RPMI8226 (cell line): ENCODE data around the gene NAV2.
"Not testable (repeated sequence)": the region's sequence is repeated elsewhere in the genome, so short reads cannot be mapped to it uniquely, and the experiment has no call there.

Experiments used
- DNase-seq: peaks from one replicate; pipeline ENCODE4 v3.0.0-alpha.2; 2015

Gene NAV2

DNA sequence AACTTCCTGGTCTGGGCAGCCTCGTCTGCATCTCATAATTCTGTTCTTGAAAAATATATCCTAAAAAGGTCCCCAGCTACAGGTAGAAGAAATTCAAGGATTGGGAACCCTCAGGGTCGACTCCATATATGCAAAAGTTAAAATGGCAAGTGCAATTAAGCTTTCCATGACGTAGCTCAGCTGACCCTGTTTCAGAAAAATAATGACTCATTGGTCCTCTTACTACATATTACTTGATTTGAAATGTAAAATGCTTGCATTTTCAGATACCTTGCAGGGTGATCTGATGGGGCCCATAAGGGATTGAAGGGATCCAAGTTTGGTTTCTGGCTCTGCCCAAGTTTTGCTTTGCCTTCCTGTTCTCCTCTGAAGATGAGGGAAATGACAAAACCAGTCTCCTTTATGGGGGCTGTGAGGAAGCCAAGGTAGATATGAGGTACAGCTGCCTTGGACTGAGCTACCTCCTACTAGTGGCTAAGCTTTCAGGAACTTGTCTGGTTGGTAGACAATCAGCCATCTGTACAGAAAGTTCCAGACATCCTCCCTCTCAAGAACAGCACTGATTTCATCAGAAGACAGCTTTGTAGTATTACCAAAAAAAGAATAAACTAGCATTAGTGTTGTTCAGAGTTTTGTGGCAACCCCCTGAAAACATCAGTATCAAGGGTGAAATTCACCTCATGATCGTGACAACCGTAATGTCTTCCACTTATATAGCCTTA, 270.3 kb downstream of the NAV2 start:
- DNase-seq, result no peak

DNA sequence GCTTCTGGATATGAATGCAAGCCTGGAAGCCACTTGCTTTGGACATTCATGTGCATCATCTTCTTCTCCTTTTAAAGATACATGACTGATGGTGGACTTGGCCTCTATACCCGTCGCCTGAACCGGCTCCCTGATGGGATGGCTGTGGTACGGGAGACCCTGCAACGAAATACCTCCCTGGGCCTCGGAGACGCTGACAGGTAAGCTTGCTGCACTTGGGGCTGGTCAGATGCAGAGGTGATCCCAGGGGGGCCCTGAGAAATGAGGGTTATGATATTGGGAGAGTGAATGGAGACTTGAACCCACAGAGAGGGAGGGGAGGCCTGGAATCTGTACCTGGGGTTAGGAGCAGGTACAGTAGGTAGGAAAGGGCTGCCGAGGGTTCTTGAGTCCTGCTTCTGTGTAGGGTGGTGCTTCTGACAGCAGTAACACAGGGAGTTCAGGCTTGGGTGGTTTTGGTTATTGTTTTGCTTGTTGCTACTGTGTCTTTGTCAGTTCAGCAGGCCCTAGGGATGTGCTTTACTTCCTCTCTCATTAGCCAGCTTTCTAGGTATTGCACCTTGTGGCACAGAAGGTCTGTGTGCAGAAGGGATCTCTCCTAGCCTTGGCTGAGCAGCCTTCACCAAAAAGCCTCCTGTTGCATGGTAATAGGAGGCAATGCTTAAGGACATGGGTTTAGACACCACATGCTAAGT, 271.6 kb downstream of the NAV2 start:
- DNase-seq, result no peak

DNA sequence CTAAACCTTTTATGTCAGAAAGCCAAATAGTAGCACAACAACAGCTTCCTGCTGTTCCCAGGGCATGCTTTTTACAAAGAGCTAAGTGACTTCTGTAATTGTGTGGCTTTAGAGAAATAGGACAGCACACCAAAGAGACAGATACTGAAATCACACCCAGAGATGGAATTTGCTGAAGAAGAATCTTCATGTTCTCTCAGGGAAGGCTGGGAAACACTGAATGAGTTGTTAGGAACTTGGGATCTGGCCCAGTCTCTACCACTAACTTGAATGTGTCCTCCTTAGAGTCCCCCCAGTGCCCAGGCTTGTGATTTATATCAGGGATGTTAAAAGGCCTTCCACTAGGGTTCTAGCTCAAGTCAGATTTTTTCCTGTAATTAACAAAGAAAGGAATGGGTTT, 272.5 kb downstream of the NAV2 start:
- no peak for DNase-seq

DNA sequence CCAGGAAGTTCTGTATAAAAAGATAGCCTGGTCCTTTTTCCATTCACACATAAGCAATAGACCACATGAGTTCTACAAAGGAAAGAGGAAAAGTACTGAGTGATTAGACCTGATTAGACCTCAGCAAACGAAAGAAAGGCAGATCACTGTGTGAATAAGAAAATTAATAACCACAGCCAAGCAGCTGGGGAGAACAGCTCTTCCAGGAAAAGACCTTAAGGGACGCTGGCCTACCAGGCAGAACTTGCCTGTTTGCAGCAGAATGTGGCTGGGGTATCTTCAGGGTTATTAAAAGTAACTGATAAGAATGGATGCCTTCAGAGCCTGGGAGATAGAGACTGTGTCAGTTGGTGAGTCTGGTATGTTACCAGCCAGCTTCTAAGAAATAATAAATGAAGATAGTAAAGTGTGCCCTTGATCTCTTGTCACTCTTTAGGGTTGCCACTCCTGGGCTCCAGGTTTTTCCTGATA, 274.7 kb downstream of the NAV2 start:
- DNase-seq, result no peak

DNA sequence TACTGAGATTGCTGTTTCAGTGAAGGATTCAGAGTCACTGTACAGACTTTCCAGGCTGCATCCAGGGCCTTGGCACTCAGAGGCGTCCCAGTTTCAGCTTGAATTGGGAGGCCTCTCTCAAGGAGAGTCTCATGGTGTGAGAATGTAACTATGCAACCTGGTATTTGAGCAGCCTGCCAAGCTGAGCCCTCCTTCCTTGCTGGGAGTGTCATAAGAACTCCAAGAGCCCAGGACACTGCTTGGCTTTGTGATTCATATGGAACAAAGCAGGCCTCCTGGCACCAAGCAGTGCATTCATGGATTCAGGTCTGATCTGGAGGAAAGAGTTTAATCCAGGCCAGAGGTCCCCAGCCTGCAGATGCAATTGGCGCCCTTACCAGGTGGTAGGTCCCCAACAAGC, 276.0 kb downstream of the NAV2 start:
- no peak for DNase-seq

DNA sequence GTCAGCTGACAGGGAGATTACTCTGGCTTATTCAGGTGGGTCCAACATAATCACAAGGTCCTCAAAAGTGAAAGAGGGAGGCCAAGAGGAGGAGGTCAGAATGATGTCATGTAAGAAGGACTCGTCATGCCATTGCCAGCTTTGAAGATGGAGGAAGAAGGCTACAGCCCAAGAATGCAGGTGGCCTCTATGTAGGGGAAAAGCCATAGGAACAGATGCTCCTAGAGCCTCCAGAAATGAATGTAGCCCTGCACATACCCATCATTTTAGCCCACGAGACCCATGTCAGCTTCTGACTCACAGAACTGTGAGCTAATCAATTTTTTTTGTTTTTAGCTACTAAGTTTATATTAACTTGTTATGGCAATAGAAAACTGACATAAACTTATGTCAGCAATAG, 276.6 kb downstream of the NAV2 start:
- no peak for DNase-seq

DNA sequence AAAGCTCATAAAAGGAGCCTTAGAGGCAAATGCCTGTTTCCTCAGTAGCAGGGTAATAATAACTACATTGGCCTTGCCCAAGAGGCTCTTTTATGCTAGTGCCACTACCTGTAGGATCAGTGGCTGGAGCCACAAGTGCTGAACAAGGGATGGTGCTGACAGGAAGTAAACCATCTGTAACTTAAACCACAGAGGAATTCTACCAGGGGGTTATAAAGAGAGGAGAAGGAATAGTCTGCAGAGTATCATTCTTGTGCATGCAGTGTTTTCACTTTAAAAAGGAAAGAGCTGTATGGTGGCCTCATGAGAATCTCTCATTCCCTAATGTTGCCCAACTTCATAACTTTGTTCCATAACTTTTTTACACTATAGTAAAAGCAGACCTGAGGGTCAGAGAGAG, 279.5 kb downstream of the NAV2 start:
- no peak for DNase-seq

DNA sequence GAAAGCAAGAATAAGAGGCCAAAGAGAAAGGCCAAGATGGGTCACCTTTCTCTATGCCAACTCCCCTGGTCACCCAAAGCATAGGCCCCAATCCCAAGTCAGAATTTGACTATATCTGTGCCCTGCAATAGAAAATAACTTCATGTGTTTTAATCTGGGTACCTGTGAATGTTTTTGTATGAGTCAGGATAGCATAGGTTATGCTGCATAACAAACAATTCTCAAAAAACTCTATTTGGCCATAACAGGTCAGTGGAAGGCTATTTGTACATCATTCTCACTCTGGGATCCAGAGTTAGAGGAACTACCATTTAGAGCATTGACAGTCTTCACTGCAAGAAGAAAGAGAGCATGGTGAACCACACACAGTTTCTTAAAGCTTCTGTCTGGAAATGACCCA, 280.4 kb downstream of the NAV2 start:
- DNase-seq, result no peak

DNA sequence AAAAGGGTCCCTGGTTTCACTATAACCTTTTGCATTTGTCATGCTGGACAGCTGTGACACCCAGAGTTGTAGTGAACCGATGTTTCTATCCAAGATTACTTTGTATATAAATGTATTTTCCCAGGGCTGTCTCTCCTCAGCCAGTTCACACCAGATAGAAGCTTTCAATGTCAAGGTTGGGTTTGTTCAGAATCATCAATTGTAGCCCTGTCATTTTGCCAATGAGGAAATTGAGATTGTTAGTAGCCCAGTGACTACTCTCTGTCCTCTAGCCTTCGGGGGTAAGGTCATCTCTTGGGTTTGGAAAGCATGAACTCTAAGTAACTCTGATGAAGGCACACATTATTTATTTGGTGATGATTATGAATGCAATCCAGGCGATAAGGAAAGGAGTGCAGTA, 282.0 kb downstream of the NAV2 start:
- DNase-seq, result no peak

DNA sequence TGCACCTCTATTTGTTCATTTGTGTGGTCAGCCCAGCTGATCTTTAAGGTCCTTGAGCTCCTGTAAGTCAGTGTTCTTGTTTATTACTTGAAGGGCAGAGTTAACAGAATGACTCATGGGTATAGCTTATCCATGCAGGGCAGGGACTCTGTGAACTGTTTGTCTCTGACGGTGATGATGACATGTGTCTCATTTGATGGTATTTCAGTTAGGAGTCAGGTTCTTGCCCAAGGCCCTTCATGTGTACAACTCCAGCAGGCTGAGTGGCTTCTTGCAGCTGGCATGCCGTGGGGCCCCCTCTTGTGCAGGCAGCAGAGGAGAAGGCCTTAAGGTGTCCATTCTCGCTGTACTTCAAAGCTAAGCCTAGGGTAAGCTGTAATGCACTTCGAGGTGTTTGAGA, 282.5 kb downstream of the NAV2 start:
- no peak for DNase-seq

DNA sequence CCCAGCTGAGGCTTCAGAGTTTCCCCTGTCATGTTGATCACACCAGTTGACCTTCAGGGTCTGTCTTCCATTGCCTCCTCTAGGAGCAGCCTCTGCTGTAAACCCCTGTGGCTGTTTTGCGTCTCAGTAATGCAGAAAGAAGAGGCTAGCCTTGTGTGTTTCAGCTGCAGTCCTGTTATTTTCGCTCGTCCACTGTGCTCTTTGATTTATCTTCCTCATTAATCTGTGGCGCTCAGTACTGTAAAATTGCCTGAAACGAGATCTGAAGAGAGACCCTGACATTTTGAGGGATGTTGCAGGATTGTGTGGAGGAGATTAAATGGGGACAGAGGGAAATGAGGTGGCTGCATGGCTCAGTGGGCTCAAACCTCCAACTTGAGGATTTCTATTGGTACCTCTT, 283.9 kb downstream of the NAV2 start:
- no peak for DNase-seq

DNA sequence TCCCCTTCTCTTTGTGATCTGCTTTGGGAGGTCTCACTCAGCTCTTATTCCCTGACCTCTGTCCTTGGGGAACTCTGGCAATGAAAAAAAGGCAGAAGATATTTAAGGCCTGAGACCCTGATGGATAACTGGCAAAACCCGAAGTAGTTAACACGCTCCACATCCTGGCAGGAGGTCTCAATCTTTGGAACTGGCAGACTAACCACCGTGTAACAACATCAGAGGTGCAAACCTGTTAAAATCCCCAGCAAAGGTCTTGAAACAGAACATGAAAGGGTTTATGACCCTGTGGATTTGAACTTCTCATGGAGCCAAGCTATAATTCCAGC, 287.3 kb downstream of the NAV2 start:
- DNase-seq, result no peak

DNA sequence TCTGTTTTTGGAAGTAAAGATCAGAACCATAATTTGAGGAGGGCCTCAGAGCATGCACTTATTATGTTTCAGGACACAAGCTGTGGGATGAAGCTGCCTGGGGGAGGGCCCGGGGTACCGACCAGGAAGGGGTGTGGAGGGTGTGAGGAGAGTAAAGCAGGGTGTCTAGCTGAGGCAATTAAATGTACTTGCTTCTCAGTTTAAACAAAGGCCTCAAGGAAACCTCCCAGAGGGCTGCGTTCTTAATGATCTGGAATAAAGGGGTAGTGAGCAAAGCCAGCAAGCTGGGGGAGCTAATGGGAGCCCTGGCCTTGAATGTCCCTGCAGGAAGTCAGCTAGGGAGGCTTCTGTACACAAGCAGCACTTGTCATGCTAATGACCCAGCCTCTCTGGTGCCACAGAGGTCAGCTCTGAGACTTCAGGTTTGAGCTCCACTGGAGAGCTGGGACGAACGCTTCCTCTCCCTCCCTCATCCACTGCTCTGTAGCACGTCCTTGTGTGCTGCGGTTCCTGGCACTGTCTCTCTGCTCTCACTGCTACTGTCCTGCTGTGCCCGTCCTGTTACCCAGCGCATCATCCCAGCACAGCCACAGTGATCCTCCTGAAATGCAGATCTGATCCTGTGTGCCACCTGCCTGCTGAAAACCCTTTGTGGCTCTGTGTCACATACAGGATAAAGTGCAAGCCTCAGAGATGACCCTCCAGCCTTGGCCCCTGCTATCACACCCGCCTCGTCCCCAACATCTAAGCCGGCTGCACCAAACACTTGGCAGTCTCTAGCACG, 287.9 kb downstream of the NAV2 start:
- no peak for DNase-seq

DNA sequence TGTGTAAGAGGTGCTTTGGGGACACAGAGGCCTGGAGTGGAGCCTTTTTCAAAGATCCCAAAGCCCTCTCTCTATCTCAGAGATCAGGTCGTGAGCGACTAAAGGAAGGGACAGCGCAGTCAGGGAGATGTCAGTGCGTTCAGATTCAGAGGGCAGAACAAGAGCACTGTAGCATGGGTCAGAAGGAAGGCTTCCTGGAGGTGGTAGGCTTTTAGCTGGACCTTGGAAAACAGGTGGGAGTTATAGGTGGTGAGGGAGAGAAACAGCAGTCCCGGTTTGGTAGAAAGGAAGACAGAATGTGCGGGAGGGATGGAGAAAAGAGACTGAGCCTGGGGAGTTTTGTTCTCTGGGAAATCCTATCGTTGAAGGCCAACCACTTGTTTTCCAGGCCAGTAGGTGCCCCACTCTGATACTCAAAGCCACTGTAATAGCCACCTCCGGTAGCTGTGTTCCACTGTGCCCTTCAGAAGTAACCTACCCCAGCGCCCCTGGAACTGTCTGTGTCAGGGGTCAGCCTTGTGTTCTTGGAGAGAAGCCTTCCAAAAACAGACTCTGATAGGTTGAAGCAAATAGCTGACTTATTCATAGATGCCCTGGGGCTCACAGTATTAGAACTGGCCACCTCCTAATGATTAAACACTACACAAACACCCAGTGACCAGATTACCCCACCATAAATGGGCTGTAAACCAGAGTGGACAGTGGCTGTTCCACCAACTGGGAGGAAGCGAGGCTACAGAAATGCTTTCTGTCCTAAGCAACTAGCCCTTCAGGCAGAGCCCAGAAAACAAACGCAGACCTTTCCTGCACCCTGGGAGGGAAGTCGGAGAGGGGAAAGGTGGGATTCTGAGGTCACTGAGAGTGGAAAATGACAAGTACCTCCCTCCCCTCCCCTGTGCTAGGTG, 289.9 kb downstream of the NAV2 start:
- DNase-seq, result no peak

DNA sequence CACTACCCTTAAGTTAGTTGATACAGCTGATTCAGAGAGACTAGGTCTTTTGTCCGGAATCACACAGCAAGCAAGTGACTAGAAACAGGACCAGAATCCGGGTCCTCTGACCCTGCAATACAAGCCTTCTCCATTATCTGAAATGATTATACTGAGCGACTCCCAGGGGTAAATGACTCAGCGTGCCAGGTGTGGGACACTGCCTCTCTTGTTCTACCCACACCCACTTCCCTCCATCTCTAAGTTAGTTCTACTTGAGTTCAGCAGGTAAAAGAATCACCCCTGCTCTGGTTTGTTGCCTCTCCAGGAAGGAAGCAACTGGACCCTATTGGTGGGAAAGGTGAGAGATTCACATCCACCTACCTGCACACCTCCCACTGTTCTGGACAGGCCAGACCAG, 290.7 kb downstream of the NAV2 start:
- DNase-seq, result no peak

DNA sequence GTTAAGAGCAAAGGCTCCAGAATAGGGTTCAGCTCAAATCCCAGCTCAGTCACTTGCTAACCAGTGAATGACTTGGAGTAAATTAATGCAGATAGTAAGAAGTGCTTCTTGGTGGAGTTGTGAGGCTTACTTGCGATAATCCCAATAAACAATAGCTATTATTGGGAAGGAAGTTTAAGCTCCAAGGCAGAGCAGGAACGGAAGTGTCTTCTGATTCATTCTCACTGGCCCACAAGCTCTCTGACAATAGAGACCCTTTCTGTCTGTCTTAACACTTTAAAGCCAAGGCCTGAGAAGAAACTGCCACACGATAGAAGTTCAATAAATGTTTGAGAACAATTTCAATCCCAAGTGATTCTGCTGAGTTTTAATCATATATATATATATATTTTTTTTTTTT, 292.2 kb downstream of the NAV2 start:
- no peak for DNase-seq

DNA sequence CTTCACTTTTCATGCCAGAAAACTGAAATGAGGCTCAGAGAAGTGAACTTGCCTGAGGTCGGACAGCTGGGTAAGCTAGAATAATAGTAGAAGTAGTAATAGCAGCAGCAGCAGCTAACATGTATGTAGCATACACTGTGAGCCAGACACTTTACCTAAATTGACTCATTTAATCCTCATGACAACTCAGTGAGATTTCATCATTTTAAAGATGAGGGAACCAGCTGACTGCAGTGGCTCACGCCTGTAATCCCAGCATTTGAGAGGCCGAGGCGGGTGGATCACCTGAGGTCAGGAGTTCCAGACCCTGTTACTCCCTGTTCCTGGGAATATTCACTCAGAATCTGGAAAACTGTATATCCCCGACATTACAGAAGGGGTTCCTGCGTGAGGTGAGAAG, 293.1 kb downstream of the NAV2 start:
- DNase-seq, result no peak

DNA sequence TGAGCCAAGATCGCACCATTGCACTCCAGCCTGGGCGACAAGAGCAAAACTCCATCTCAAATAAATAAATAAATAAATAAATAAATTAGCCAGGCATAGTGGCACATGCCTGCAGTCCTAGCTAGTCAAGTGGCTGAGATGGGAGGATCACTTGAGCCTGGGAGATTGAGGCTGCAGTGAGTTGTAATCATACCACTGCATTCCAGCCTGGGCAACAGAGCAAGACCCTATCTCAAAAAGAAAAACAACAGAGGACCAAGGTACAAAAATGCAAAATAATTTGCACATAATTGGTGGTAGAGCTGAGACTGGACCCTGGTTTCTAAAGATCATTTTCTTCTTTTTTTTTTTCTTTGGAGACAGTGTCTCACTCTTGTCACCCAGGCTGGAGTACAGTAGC, 294.0 kb downstream of the NAV2 start:
- DNase-seq, result not testable (repeated sequence)

DNA sequence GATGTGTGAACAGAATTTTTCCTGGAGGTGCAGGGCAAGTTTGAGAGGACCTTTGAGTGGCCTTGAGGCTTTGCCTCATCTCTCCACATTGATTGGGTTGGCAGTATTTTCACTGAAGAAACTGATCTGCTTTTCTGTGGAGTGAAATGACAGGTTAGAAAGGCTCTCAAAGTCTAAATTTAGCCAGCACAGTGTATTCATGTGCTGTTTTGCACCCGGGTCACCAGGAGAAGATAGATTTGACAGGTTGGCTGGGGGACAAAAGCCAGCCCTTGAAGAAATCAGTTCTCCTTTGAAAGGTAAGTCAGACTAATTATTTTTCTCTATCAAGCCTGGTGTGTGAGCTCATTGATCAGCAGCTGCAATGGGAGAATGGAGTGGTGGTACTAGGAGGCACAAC, 294.7 kb downstream of the NAV2 start:
- DNase-seq, result no peak

DNA sequence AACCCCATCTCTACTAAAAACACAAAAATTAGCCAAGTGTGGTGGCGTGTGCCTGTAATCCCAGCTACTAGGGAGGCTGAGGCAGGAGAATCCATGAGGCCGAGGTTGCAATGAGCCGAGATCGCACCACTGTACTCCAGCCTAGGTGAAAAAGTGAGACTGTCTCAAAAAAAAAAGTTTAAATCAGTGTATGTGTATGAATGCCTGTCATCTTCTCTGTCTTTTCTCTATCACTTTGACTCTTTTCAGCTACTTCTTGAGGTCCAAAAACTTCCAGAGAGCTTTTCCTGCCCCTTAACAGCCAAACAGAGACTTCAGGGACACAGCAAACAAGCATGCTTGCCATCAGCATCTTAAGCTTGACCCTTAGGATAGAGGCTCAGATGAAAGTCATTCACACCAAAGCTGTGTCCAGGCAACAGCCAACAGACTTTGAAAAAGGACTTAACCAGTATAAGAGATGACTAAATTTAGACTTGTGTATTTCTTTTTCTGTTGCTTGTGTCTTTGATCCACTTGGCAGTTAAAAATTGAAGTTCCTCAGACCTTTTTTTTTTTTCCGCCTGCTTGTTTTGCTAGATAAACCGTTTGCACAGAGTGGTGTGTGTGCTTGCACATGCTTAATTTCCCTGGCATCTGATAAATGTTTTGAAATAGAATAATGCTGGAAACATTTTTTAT, 295.7 kb downstream of the NAV2 start:
- no peak for DNase-seq

DNA sequence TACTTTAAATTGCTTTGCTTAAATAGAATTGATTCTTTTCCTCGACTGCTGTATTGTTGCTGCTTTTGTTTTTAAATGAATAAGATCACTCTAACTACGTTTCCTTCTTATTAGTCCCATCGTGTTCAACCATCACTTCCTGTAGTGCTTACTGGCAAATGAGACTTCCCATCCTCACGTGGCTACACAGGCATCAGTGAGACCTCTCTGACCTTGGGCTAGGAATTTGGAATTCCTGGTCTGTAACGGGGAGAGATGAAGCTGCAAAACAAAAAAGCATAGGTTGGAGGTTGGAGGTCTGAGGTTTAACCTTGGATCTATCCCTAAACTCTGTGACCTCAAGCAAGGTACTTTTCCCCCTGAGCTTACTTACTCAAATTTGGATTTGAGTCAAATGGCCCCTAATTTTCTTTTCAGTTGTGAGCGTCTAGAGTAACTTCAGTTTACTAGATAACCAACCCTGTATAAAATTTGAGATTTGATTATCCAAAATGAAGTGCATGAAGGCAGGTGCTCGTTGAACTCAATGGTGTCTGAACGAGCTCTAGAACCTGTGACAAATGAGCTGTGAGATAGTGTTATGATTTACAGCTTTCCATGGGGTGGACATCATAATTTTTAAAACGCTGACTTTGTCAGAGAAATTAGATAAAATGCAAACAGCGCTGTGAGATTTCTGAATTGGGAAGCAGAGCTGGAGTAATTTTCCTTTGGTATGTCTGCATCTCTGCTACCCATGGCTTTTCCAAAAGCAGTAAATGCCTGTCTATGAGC, 296.4 kb downstream of the NAV2 start:
- no peak for DNase-seq
